OCI-LY1 (cell line): ENCODE measurements around the gene PAPOLB.

Experiments used
- EZH2 ChIP-seq: fragments of 200-600 bp; sonication (generic), shearing (Covaris generic); IDR thresholded peaks from 2 replicates; pipeline ENCODE4 v1.8.0; 2017; ENCODE audit warnings: borderline replicate concordance, mixed run types, mild to moderate bottlenecking, antibody characterized with exemption, low read length, moderate library complexity, mixed read lengths
- TF ChIP-seq, protein P1 (sequence below): fragments of 200-600 bp; sonication (generic), shearing (Covaris generic); IDR thresholded peaks from 2 replicates; pipeline ENCODE4 v1.5.1; 2017; ENCODE audit warnings: mild to moderate bottlenecking, antibody characterized with exemption, low read length, moderate library complexity, mixed read lengths

DNA sequence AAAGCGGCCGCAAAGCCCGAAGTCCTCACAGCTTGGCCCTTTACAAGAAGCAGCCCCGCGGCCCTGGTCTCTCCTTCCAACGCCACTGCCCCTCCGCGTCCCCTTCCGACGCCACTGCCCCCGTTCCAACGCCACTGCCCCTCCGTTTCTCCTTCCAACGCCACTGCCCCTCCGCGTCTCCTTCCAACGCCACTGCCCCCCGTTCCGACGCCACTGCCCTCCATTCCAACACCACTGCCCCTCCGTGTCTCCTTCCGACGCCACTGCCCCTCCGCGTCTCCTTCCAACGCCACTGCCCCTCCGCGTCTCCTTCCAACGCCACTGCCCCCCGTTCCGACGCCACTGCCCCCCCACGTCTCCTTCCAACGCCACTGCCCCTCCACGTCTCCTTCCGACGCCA, 53.3 kb downstream of the PAPOLB start:
- TF ChIP-seq, protein P1, sequence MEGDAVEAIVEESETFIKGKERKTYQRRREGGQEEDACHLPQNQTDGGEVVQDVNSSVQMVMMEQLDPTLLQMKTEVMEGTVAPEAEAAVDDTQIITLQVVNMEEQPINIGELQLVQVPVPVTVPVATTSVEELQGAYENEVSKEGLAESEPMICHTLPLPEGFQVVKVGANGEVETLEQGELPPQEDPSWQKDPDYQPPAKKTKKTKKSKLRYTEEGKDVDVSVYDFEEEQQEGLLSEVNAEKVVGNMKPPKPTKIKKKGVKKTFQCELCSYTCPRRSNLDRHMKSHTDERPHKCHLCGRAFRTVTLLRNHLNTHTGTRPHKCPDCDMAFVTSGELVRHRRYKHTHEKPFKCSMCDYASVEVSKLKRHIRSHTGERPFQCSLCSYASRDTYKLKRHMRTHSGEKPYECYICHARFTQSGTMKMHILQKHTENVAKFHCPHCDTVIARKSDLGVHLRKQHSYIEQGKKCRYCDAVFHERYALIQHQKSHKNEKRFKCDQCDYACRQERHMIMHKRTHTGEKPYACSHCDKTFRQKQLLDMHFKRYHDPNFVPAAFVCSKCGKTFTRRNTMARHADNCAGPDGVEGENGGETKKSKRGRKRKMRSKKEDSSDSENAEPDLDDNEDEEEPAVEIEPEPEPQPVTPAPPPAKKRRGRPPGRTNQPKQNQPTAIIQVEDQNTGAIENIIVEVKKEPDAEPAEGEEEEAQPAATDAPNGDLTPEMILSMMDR, result no peak
- no peak for TF ChIP-seq EZH2
